Loucy (cell line): ENCODE measurements around the gene ARNT2.

Source experiments
- H2AFZ ChIP-seq: fragments of 200-600 bp; sonication (generic); 2 replicates; pipeline ENCODE4 v1.6.0; 2016; ENCODE audit warnings: antibody characterized with exemption, mild to moderate bottlenecking, low read length, moderate library complexity
- H3F3A ChIP-seq: fragments of 200-600 bp; 2 replicates; pipeline ENCODE4 v1.6.0; 2016; ENCODE audit warnings: antibody characterized with exemption, low read depth, mild to moderate bottlenecking
- H3K27me3 ChIP-seq: fragments of 200-600 bp; sonication (generic); 2 replicates; pipeline ENCODE4 v1.6.1; 2014; ENCODE audit warnings: low read length, mild to moderate bottlenecking; ENCODE audit not compliant: insufficient read depth, poor library complexity, severe bottlenecking
- H3K36me3 ChIP-seq: fragments of 200-600 bp; sonication (generic); 2 replicates; pipeline ENCODE4 v1.6.1; 2016; ENCODE audit warnings: low read length; ENCODE audit not compliant: insufficient read depth
- H3K4me1 ChIP-seq: fragments of 200-600 bp; sonication (generic); 2 replicates; pipeline ENCODE4 v1.5.1; 2014; ENCODE audit warnings: low read length, mild to moderate bottlenecking; ENCODE audit not compliant: insufficient read depth, poor library complexity, severe bottlenecking
- H3K4me2 ChIP-seq: fragments of 200-600 bp; sonication (generic); 2 replicates; pipeline ENCODE4 v1.6.0; 2014; ENCODE audit warnings: antibody characterized with exemption, low read length, low read depth, mild to moderate bottlenecking; ENCODE audit not compliant: poor library complexity, severe bottlenecking
- H3K4me3 ChIP-seq: fragments of 200-600 bp; sonication (generic); 2 replicates; pipeline ENCODE4 v1.5.1; 2014; ENCODE audit warnings: low read length, mild to moderate bottlenecking, mixed read lengths; ENCODE audit not compliant: poor library complexity, severe bottlenecking
- H3K79me2 ChIP-seq: fragments of 200-600 bp; sonication (generic); 2 replicates; pipeline ENCODE4 v1.6.1; 2014; ENCODE audit warnings: low read length; ENCODE audit not compliant: insufficient read depth
- H3K9ac ChIP-seq: fragments of 200-600 bp; sonication (generic); 2 replicates; pipeline ENCODE4 v1.6.0; 2014; ENCODE audit warnings: mild to moderate bottlenecking, low read depth, low read length, moderate library complexity; ENCODE audit not compliant: poor library complexity, severe bottlenecking
- H3K9me2 ChIP-seq: fragments of 200-600 bp; sonication (generic); replicated peaks from 2 replicates; pipeline ENCODE4 v1.6.1; 2016; ENCODE audit warnings: low read depth, low read length, mixed read lengths
- H3K9me3 ChIP-seq: fragments of 200-600 bp; sonication (generic); 2 replicates; pipeline ENCODE4 v1.6.1; 2014; ENCODE audit warnings: mild to moderate bottlenecking, antibody characterized with exemption, low read length, low read depth; ENCODE audit not compliant: insufficient read depth
- H4K20me1 ChIP-seq: fragments of 200-600 bp; sonication (generic); 2 replicates; pipeline ENCODE4 v1.6.0; 2014; ENCODE audit warnings: antibody characterized with exemption, low read length, mild to moderate bottlenecking; ENCODE audit not compliant: insufficient read depth, poor library complexity, severe bottlenecking
- EZH2phosphoT487 ChIP-seq: fragments of 200-600 bp; IDR thresholded peaks from 2 replicates; pipeline ENCODE4 v1.6.1; 2018; ENCODE audit warnings: antibody characterized with exemption, mild to moderate bottlenecking, moderate library complexity, borderline replicate concordance
- TF ChIP-seq, protein P1 (sequence below): fragments of 200-600 bp; sonication (generic); conservative IDR thresholded peaks from 2 replicates; pipeline ENCODE4 v1.5.1; 2014; ENCODE audit warnings: mild to moderate bottlenecking, antibody characterized with exemption, low read length

Gene ARNT2

DNA sequence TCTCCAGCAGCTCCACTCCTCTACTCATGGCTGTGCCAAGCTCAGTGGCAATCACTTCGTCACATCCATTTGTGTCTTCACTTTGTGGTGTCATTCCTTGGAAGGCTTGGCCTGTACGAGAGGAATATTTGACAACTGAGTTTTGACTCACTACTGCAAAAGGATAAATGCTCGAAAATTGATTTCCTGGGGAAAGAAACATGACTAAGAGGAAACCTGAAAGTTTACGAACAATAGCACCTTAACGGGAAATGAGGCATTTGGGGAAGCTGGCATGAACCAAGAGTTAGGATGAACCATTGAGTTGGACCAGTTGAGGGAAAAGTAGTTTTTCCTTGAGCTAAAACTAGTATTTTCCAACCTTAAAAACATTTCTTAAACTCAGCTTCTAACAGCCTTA is 216.7 kb downstream of the ARNT2 start:
- Histone ChIP-seq H3K9ac (no peak overlapping the region), H2AFZ (no peak overlapping the region), H3K4me1 (no peaks in the 10 kb centered on the region), H3F3A (no peaks in the 10 kb centered on the region), H3K4me2 (no peak overlapping the region), H3K4me3 (no peak overlapping the region), H3K36me3 (no peaks in the 10 kb centered on the region), H3K27me3 (no peaks in the 10 kb centered on the region), H3K9me3 (no peaks in the 10 kb centered on the region; the same call in 1 of the 2 replicates), H4K20me1 (no peaks in the 10 kb centered on the region), H3K79me2 (no peaks in the 10 kb centered on the region), H3K9me2 (no peaks in the 10 kb centered on the region)
- TF ChIP-seq, protein P1, sequence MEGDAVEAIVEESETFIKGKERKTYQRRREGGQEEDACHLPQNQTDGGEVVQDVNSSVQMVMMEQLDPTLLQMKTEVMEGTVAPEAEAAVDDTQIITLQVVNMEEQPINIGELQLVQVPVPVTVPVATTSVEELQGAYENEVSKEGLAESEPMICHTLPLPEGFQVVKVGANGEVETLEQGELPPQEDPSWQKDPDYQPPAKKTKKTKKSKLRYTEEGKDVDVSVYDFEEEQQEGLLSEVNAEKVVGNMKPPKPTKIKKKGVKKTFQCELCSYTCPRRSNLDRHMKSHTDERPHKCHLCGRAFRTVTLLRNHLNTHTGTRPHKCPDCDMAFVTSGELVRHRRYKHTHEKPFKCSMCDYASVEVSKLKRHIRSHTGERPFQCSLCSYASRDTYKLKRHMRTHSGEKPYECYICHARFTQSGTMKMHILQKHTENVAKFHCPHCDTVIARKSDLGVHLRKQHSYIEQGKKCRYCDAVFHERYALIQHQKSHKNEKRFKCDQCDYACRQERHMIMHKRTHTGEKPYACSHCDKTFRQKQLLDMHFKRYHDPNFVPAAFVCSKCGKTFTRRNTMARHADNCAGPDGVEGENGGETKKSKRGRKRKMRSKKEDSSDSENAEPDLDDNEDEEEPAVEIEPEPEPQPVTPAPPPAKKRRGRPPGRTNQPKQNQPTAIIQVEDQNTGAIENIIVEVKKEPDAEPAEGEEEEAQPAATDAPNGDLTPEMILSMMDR: no peak
- no peak for TF ChIP-seq EZH2phosphoT487

DNA sequence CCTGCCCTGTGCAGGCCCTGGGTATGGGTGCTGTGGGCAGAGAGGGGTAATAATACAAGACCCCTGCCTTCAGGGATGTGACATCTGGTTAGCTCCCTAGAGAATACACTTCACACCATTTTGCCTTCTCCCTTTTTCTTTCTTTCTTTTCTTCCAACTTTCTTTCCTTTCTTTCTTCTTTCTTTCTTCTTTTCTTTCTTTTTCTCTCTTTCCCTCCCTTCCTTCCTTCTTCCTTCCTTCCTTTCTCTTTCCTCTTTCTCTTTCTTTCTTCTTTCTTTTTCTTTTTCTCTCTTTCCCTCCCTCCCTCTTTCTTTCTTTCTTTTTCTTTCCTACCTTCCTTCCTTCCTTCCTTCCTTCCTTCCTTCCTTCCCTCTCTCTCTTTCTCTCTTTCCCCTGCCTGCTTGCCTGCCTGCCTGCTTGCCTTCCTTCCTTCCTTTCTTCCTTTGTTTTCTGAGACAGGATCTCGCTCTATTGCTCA is 222.5 kb downstream of the ARNT2 start:
- Histone ChIP-seq H4K20me1 (no peaks in the 10 kb centered on the region), H3K79me2 (no peaks in the 10 kb centered on the region), H3K9me3 (no peaks in the 10 kb centered on the region), H3K4me3 (no peak overlapping the region), H3K9me2 (no peaks in the 10 kb centered on the region), H2AFZ (no peak overlapping the region), H3K36me3 (no peaks in the 10 kb centered on the region), H3K9ac (no peak overlapping the region), H3K4me1 (no peaks in the 10 kb centered on the region), H3K27me3 (no peaks in the 10 kb centered on the region), H3F3A (no peaks in the 10 kb centered on the region), H3K4me2 (no peak overlapping the region)
- TF ChIP-seq EZH2phosphoT487: no peak
- TF ChIP-seq, protein P1: no peak

DNA sequence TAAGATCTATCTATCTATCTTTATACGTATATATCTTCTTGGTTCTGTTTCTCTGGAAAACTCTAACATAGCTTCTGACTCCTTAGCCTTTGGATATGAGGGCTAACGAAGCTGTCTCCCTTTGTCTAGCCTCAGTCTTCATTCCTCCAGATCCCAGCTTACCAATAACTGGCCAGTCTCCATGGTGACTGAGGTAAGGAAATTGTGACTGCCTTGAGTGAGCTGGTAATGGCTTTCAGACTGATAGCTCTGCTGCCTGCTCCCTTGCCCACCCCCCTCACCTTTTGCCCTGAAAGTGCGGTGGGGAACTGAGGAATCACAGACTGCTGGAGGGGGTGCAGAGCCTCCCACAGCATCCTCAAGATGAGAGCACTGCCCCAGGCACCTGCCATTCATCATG is 225.2 kb downstream of the ARNT2 start:
- TF ChIP-seq, protein P1: no peak
- TF ChIP-seq EZH2phosphoT487: no peak
- no peak overlapping the region for H3K4me3 ChIP-seq
- no peak overlapping the region for H3K4me2 ChIP-seq
- no peaks in the 10 kb centered on the region for H3K27me3 ChIP-seq
- H3K9me2 ChIP-seq: no peaks in the 10 kb centered on the region
- H3K4me1 ChIP-seq: no peaks in the 10 kb centered on the region
- H4K20me1 ChIP-seq: no peaks in the 10 kb centered on the region
- no peak overlapping the region for H2AFZ ChIP-seq
- H3K9me3 ChIP-seq: no peaks in the 10 kb centered on the region
- H3K9ac ChIP-seq: no peak overlapping the region
- H3F3A ChIP-seq: no peaks in the 10 kb centered on the region
- no peaks in the 10 kb centered on the region for H3K79me2 ChIP-seq
- H3K36me3 ChIP-seq: no peaks in the 10 kb centered on the region
